GM18526 (cell line): ENCODE data around the gene USP37.

ENCODE experiments used
- POLR2A ChIP-seq: IDR thresholded peaks from 3 replicates; pipeline ENCODE4 v1.6.1; 2011; ENCODE audit not compliant: insufficient read length; ENCODE audit errors: extremely low read depth

USP37 gene

DNA sequence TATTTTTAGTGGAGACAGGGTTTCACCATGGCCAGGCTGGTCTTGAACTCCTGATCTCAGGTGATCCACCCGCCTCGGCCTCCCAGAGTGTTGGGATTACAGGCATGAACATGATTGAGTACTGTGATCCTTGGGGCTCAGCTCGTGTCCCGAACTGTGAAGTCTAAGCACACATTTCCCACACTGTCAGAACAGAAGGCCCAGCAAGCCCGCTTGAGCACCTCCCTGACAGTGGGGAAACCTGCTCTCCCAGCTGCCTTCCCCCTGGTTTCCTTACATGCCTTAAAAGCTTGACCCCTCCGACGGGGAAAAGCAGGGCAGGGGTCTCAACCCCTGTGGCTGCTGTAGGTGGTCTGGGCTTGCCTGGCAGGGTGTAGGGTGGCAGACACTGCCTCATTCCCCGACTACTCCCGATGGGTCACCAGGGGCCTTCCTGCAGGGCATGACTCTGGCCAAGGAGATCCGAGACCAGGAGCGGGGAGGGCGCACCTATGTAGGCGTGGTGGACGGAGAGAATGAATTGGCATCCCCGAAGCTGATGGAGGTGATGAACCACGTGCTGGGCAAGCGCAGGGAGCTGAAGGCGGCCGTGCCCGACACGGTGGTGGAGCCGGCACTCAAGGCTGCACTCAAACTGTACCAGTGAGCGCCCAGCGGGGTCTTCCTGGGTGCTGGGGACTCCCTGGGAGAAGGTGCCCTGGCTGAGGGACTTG, 139.1 kb downstream of the USP37 start:
- TF ChIP-seq POLR2A = no peak

DNA sequence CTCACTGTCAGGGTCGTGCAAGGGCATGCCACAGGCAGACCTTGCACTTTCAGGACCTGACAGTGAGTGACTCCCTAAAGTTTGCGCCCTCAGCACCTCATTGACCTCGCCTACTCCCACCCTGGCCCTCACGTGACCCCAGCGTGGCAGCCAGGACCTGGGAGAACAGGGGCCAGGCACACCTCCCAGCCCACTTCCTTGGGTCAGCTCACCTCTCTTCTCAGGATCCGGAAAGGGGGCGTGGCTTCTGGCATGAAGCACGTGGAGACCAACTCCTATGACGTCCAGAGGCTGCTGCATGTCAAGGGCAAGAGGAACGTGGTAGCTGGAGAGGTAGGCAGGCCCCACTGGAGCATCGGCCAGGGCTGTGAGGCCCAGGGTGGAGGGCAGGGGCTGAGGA, 140.4 kb downstream of the USP37 start:
- TF ChIP-seq POLR2A = no peak

DNA sequence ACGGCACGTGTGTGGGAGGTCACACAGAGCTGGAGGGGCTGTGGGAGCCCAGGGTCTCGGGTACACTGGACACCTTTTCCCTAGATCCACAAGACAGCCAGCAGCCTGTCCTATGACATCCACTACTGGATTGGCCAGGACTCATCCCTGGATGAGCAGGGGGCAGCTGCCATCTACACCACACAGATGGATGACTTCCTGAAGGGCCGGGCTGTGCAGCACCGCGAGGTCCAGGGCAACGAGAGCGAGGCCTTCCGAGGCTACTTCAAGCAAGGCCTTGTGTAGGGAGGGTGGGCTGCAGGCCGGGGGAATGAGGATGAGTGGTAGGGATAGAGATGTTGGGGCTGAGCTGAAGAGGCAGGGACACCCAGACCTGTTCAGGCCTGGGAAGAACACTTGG, 142.6 kb downstream of the USP37 start:
- no peak for TF ChIP-seq POLR2A

DNA sequence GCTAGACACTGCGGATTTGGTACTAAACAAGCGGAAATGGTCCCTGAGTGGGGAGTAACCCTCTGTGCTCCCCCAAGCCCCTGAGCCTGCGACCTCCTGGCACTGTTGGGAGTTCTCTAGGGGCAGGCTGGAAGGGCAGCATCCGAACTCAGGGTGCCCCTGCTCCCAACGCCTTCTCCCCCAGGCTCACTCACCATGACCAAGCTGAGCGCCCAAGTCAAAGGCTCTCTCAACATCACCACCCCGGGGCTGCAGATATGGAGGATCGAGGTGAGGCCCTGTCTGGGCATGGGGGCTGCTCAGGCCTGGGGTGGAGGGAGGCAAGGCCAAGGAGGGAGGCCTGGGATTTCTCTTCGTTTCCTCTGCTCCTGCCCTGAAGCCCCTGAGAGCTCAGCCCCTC, 144.6 kb downstream of the USP37 start:
- TF ChIP-seq POLR2A = no peak

DNA sequence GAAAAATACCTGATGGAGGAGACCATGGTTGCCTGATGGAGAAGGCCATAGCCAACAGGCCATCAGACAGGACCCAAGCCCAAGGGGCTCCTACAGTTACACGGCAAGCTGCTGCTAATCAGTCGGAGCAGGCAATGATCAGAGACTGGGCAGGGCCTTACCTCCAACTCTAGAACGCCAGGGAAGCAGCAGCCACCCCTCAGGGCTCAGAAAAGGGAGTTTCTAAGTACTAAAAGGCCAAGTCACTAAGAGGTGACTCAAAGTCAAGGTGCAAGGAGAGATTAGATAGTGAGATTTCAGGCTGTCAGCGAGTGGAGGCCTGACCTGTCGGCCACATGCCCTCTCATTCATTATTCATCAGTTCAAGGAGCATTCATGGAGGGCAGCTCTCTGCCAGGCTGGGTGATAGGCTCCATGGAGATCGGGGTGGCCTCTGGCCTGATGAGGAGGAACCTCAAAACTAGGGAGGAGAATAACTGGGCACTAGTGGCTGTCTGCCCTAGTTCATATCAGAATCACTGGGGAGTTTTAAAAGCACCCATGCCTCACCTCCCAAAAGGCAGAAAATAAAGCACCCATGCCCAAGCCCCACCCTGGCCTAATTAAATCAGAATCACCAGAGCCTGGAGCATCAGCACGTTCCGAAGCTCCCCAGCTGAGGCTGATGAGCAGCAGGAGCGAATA, 145.6 kb downstream of the USP37 start:
- TF ChIP-seq POLR2A = no peak

DNA sequence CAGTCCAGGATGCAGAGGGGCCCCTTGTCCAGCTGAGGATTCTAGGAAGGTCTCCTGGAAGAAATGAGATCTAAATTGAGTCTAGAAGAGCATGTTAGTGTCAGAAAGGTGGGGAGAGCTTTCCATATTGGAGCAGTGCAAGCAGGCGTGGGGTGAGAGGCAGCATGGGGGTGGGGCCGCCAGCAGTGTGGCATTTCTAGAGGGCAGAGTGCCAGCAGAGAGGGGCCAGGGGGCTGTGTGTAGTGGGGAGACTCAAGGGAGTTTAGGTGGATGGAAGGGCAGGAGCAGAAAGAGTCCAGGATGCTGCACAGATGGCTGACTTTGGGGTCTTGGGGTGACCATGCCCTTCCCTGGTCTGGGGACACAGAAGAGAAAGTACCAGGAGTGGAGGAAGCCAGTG, 147.1 kb downstream of the USP37 start:
- no peak for TF ChIP-seq POLR2A

DNA sequence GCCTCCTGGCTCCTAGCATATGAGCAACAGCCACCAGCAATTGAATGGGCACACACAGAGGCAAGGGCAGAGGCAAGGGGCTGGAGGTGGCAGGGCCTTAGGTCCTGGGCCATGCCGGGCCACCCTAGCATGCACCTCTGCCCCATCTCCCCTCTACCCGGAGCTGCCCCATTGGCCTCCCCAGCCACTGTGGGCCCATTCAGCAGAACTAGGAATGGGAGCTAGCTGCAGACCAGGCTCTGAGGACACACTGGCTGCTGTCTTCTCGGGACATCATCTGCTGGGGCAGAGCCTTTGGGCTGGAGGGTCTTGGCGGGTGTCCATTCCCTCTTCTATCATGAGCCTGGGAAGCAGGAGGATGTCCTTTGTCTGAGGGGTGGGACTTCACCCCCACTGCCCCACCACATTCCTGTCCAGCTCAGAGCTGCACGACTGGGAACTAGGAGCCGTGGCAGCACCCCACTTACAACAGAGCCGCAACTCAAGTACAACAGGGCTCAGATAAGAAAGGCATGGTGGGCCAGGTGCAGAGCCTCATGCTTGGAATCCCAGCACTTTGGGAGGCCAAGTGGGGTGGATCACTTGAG, 148.4 kb downstream of the USP37 start:
- no peak for TF ChIP-seq POLR2A

DNA sequence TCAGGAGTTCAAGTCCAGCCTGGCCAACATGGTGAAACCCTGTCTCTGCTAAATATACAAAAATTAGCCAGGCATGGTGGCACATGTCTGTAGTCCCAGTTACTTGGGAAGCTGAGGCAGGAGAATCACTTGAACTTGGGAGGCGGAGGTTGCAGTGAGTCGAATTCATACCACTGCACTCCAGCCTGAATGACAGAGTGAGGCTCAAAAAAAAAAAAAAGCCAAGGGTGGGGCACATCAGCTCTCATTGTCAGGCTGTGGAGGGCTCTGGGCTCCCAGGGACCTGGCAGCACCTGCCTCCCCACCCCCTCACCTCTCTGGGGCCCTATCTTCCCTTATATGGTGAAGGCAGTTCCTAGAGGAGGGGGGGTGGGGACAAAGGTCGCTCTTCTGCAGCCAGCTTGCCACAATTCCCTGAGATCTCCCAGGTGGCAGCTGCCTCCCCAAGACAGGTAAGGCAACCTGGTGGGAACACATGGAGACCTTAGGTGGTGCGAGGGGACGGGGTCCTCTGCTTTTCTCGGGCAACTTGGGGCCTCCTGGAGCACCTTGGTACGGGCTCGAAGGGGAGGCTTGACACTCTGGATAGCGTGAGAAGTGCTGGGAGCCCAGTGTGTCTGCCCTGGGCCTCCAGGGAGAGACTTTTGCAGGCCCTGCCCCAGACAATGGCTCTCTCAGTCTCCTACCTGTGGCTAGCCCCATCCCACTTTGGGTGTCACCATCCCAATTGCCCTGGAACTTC, 149.3 kb downstream of the USP37 start, which contains the start of gene VIL1:
Gene VIL1 (plus strand): TSS at position 407 of the 742 bp plus-strand sequence. CDS start 4,656 bp downstream, outside the sequence.
- TF ChIP-seq POLR2A = no peak

DNA sequence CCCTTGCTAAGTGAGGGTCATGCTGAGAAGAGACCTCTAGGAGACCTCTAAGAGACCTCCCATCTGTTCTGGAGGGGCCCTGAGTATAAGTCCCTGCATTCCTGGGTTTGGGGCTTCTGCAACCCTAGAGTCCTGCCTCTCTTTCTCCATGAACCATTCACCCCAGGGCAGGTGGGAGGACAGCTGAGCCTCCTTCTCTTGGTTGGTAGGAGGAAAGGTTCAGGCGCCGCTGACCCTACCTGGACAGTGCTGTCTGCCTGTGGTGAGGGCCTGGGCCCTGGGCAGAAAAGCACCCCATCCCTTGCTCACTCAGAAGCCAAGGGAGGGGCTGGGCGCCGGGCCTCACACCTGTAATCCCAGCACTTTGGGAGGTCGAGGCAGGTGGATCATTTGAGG, 149.8 kb downstream of the USP37 start:
- TF ChIP-seq POLR2A = no peak

DNA sequence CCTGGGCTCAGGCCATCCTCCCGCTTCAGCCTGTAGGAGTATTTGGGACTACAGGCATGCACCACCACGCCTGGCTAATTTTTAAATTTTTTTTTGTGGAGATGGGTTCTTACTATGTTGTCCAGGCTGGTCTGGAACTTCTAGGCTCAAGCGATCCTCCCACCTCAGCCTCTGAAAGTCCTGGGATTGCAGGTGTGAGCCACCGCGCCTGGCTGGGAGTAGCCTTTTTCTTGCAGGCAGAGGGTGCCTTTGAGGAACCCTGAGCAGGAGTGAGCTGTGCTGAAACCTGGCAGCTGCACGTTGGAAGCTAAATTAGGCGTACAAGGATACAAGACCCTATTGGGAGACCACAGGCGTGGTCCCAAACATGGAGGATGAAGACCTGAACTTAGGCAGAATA, 160.4 kb downstream of the USP37 start:
- no peak for TF ChIP-seq POLR2A

DNA sequence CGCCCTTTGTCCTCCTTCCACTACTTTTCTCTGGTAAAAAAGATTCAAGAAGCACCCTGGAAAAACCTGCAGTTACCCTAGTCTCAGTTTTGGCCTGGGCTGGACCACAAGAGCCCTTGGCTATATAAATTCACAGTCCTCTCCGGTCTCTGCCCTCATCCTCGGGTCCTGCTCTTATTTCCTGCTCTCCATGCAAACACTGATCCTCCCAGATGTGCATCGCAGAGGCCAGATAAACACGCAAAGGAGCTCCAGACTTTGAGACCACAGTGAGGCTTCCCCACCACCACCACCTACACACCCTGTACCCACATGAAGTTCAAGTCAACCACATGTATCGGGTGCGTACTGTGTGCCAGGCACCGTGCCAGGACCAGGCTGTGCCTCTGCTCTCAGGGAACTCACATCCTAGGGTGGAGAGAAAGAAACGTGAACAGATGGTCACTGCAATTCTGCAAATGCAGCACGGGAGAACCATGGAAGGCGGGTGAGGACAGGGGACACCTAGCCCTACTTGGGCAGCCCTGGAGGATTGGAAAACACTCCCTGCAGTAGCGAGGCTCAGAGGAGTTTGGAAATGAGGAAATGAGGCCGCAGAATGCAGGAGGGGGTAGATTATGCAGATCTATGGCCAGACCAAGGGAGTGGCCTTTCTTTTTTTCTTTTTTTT, 161.1 kb downstream of the USP37 start:
- TF ChIP-seq POLR2A = no peak

DNA sequence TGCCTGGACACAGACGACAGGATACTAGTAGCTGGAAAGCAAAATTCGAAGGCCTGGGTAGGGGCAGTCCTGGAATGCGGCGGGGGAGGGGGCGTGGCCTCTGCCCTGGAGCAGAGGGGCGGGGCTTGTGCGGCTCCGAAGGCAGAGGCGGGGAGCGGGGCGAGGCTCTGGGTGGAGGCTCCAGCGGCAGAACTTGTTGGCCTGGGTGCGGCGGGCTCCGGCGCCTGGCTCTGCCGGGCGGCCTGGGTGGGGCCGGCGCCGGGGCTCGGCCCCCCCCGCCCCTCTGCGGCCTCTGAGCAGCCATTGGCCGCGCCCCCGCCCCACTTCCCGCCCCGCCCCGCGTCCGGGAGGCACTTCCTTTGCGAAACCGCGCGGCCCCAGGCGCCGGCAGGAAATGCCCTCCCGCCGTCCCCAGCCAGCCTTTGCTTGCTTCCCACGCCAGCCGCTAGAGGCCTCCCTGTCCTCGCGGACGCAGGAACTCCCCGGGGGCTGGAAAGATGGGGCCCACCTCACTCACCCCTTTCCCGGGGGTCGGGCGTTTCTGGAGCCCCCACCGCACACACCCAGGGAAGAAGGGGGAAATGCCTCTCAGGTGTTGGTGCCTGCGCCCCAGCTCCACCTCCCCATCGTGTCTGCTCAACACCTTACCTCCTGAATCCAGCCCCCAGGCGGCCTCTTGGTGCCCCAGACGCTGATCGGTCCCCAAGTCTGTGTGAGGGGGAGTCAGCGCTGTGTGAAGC, 161.8 kb downstream of the USP37 start:
- TF ChIP-seq POLR2A = peak; percentile 33

DNA sequence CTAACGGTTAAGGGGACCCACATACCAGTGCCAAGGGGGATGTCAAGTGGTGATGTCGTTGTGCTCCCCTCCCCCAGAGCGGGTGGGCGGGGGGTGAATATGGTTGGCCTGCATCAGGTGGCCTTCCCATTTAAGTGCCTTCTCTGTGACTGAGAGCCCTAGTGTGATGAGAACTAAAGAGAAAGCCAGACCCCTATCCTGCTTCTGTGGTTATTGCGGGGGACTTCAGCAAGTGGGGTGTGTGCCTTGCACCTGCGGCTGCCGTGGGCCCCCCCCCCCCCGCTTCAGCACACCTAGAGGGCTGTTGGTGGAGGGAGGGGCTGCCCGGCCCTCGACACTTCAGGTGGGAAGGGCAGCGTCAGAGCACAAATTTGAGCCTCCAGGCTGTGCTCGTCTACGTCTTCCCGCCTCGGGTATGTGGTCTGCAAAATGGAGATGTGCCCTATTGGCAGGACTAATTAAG, 162.4 kb downstream of the USP37 start:
- peak; percentile 8 for TF ChIP-seq POLR2A

DNA sequence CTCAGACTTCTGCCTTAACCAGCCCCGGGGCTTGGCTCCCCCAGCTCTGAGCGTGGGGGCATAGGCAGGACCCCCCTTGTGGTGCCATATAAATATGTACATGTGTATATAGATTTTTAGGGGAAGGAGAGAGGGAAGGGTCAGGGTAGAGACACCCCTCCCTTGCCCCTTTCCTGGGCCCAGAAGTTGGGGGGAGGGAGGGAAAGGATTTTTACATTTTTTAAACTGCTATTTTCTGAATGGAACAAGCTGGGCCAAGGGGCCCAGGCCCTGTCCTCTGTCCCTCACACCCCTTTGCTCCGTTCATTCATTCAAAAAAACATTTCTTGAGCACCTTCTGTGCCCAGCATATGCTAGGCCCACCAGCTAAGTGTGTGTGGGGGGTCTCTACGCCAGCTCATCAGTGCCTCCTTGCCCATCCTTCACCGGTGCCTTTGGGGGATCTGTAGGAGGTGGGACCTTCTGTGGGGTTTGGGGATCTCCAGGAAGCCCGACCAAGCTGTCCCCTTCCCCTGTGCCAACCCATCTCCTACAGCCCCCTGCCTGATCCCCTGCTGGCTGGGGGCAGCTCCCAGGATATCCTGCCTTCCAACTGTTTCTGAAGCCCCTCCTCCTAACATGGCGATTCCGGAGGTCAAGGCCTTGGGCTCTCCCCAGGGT, 162.9 kb downstream of the USP37 start:
- no peak for TF ChIP-seq POLR2A
